ENCODE measurements around the gene KREMEN2. TPM values are rescaled to one million over a fixed set of nuclear protein-coding genes. Genes with fewer than 3 reads are reported as not detected.
A peak's percentile ranks its signal among the peaks of the same experiment; 100 is the strongest.

Gene KREMEN2
- total and polyA plus RNA-seq, 9 of the 15 experiments (the other 6 are each of a cell fraction or from before 2014, with no cell fraction given): 0.04 to 7.7 (median 1.5) TPM; not detected in 1

GRCh38 chr16:2987286-2987685, 23.2 kb downstream of the KREMEN2 start:
- FAIRE-seq (no peak), DNase-seq (ENCODE audit: extremely low read depth in 1 of 4, low spot score in 3 of 4) (no peak), ATAC-seq (no peak)
- no peak for TF ChIP-seq TRIM24 (IDR thresholded peaks at IDR 0.05)
- no peak for TF ChIP-seq ELK1 (CRISPR knock-in tag; IDR thresholded peaks at IDR 0.05)
- H3K27me3 ChIP-seq (ENCODE audit: control insufficient read depth in 2 of 2, insufficient read depth in 2 of 2, low read length in 2 of 2): no peaks in the 10 kb centered on the region
- no peaks in the 10 kb centered on the region for H4K20me1 ChIP-seq (replicated peaks; ENCODE audit: control insufficient read depth, insufficient read depth, low read length)
- H2AFZ ChIP-seq (ENCODE audit: low read depth, low read length): no peak overlapping the region
- H3K9me1 ChIP-seq (ENCODE audit: control insufficient read depth, insufficient read depth, low read length): no peaks in the 10 kb centered on the region
- H3K79me2 ChIP-seq (ENCODE audit: control insufficient read depth, insufficient read depth, low read length): no peaks in the 10 kb centered on the region
- CTCF ChIA-PET (ENCODE audit: low intra/inter-chr PET ratio): no interaction called here
- WGBS (ENCODE audit: insufficient coverage, low coverage, missing lambda C conversion rate): 61% methylated on average over 8 of the region's 9 CpGs
- no peak overlapping the region for H3K4me2 ChIP-seq (ENCODE audit: insufficient read depth, low read length)
- intact Hi-C loops (cut with micrococcal nuclease) (no loop called here), in situ Hi-C loops (cut with MboI) (no loop called here)
- no TSS peak for BruUV-seq (replicated peaks)
- no peak overlapping the region for H3K27ac ChIP-seq (ENCODE audit: extremely low read depth, low read depth, low read length)
- H3K36me3 ChIP-seq (ENCODE audit: control insufficient read depth, insufficient read depth, low read length): no peaks in the 10 kb centered on the region
- POLR2A ChIA-PET: no interaction called here
- peaks cover 11 to 65% of the 10 kb centered on the region in 2 experiments for H3K4me1 ChIP-seq (replicated peaks in 1 of 2; ENCODE audit: control insufficient read depth in 2 of 2, insufficient read depth in 2 of 2, low read length in 2 of 2)
- peak overlapping the region in 1 of 2 experiments; percentile 64; a peak in 2 of 4 replicates for H3K9ac ChIP-seq (ENCODE audit: insufficient read depth in 1 of 2, low read depth in 2 of 2, low read length in 2 of 2)
- H3K4me3 ChIP-seq: no peak overlapping the region
- H3K9me3 ChIP-seq (replicated peaks; ENCODE audit: control insufficient read depth, insufficient read depth, low read depth, low read length): no peaks in the 10 kb centered on the region

GRCh38 chr16:2987833-2988232, 23.8 kb downstream of the KREMEN2 start:
- no peak for DNase-seq (ENCODE audit: extremely low read depth in 1 of 4, low spot score in 3 of 4)
- H3K9ac ChIP-seq (ENCODE audit: insufficient read depth in 1 of 2, low read depth in 2 of 2, low read length in 2 of 2): peak overlapping the region in 1 of 2 experiments; percentile 53; a peak in 2 of 4 replicates
- H4K20me1 ChIP-seq (replicated peaks; ENCODE audit: control insufficient read depth, insufficient read depth, low read length): no peaks in the 10 kb centered on the region
- H3K4me3 ChIP-seq: no peak overlapping the region
- H3K9me3 ChIP-seq (replicated peaks; ENCODE audit: control insufficient read depth, insufficient read depth, low read depth, low read length): no peaks in the 10 kb centered on the region
- H3K27ac ChIP-seq (ENCODE audit: extremely low read depth, low read depth, low read length): no peak overlapping the region
- CTCF ChIA-PET (ENCODE audit: low intra/inter-chr PET ratio): no interaction called here
- no peak for FAIRE-seq
- in situ Hi-C loops (cut with MboI): no loop called here
- H3K4me2 ChIP-seq (ENCODE audit: insufficient read depth, low read length): no peak overlapping the region
- TF ChIP-seq MEIS2 (IDR thresholded peaks at IDR 0.05; ENCODE audit: partially characterized antibody) (peak; percentile 76), PKNOX1 (IDR thresholded peaks at IDR 0.05) (peak; percentile 79), ZBTB7A (IDR thresholded peaks at IDR 0.05; ENCODE audit: borderline replicate concordance, control insufficient read depth, low read depth, low read length) (peak; percentile 46; the same call in 1 of the 2 replicates), PBX2 (CRISPR knock-in tag; IDR thresholded peaks at IDR 0.05; ENCODE audit: low read depth) (no peak), PBX2 (tag; conservative IDR thresholded peaks at IDR 0.05; ENCODE audit: low read depth) (peak; percentile 85), TRIM24 (IDR thresholded peaks at IDR 0.05) (no peak)
- H2AFZ ChIP-seq (ENCODE audit: low read depth, low read length): no peak overlapping the region
- H3K4me1 ChIP-seq (replicated peaks in 1 of 2; ENCODE audit: control insufficient read depth in 2 of 2, insufficient read depth in 2 of 2, low read length in 2 of 2): peaks cover 7 to 61% of the 10 kb centered on the region in 2 experiments
- no peak for ATAC-seq
- H3K9me1 ChIP-seq (ENCODE audit: control insufficient read depth, insufficient read depth, low read length): no peaks in the 10 kb centered on the region
- H3K36me3 ChIP-seq (ENCODE audit: control insufficient read depth, insufficient read depth, low read length): no peaks in the 10 kb centered on the region
- H3K27me3 ChIP-seq (ENCODE audit: control insufficient read depth in 2 of 2, insufficient read depth in 2 of 2, low read length in 2 of 2): no peaks in the 10 kb centered on the region
- 28% methylated on average over 8 of the region's 8 CpGs for WGBS (ENCODE audit: insufficient coverage, low coverage, missing lambda C conversion rate)
- POLR2A ChIA-PET: interaction anchor here (0.8 kb wide), 1 partner anchor 20 kb away, joined by 3 read pairs; no protein-coding TSS in a partner anchor
- no peaks in the 10 kb centered on the region for H3K79me2 ChIP-seq (ENCODE audit: control insufficient read depth, insufficient read depth, low read length)
- no TSS peak for BruUV-seq (replicated peaks)
- intact Hi-C loops (cut with micrococcal nuclease): no loop called here

Measured in K562 (cell line).